GM18951 (cell line): ENCODE results near the gene UTRN.

ENCODE experiments used
- POLR2A ChIP-seq: IDR thresholded peaks from 4 replicates; pipeline ENCODE4 v1.6.1; 2011; ENCODE audit warnings: mild to moderate bottlenecking; ENCODE audit not compliant: insufficient read length, insufficient read depth; ENCODE audit errors: extremely low read depth
- in situ Hi-C: fragments of 300-500 bp; cut with MboI; formaldehyde crosslinking; loops from one replicate; pipeline ENCODE4 v1.12.0; 2022; ENCODE audit warnings: low sequenced_read_pairs, mixed read lengths, inconsistent platforms; ENCODE audit not compliant: unreplicated experiment

Gene UTRN

DNA sequence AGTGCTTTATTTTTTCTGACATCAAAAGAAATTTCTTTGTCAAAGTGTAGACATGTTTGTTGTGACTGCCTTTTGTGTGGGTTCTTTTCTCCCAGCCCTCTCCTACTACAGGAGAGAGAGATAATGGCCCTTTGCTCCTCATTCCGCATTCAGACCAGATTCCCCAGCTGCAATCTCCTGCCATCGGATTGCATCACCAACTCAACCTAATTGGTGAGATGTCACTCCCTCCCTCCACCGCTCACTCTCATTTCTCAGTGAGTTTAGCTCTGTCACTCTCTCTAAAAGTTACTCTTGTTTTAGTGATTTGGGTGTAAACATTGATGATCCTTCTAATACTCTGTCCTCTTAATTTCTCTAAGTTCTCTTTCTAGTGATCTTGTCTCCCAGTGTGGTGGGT, 22.7 kb downstream of the UTRN start:
- TF ChIP-seq POLR2A: no peak
- in situ Hi-C loops: no loop called here

DNA sequence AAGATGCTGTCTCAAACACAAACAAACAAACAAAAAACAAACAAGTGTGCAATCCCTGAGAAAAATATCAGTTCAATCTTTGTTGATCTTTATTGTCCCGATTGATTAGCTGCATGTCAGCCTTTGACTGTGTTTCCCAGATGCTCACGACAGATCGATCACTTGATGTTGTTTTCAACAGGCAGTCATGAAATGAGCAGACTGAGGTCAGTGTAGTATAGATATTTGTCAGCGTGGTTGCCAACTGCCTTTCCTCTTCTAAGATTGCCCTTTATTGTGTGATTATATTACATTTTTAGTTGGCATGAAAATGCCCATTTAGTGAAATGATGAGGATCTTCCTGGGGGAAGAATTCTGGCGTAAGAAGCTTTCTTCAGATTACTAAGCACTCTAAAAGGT, 25.6 kb downstream of the UTRN start:
- TF ChIP-seq POLR2A: no peak
- in situ Hi-C loops: no loop called here

DNA sequence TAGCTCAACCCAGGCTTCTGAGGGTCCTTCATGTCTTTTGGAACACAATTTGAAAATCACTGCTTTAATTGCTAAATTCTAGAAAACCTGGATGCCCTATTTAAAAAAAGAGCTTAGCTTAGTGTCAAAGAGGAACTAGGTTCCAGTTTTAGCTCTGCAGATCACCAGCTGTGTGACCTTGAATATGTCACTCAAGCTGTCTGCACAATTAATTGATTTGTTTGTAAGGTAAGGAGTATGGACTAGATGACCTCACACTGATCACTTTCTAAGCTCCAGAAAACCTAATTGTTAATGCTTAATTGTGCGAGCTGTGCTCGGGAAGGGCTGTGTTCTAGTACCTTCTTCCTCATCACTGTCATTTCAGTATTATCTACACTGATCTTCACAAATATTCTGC, 26.2 kb downstream of the UTRN start:
- in situ Hi-C loops: no loop called here
- TF ChIP-seq POLR2A: no peak

DNA sequence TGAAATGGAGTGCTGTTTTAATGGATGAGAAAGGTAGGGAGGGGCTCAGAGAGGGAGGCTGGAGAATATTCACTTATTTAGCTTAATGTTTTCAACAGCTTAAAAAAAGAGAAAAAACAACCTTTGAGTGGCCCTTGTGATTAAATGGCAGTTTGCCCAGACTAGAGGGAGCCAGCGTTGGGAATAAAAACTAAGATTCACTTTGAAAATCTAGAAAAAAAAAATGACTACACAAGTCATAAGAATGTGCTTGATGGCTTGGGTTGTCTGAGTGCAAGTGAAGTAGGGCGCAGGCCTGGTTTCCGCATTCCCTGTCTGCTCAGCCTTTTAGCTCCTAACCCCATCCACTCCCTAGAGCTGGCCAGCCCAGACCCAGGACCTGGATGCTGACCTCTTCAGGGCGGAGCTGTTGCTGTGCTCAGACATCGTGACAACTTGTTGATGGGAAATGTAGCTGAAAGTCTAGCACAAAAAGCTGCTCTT, 28.9 kb downstream of the UTRN start:
- TF ChIP-seq POLR2A: no peak
- in situ Hi-C loops: no loop called here

DNA sequence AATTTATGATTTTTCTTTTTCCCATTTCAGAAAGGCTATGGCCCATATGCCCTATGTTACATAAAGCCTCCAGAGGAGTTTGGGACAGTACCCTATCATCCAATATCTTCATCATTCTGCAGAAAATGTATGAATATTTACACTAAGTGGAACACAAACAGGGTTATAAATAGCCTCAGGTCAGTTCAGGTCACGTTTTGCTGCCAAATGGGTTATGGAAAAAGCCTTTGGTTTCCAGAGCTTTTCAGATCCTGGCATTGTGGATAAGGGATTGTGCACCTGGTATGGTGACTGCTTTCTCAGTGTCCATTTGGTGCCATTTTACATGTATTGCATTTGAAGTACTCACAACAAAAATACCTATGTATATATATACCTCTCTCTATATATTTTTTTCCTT, 29.4 kb downstream of the UTRN start:
- in situ Hi-C loops: no loop called here
- no peak for TF ChIP-seq POLR2A

DNA sequence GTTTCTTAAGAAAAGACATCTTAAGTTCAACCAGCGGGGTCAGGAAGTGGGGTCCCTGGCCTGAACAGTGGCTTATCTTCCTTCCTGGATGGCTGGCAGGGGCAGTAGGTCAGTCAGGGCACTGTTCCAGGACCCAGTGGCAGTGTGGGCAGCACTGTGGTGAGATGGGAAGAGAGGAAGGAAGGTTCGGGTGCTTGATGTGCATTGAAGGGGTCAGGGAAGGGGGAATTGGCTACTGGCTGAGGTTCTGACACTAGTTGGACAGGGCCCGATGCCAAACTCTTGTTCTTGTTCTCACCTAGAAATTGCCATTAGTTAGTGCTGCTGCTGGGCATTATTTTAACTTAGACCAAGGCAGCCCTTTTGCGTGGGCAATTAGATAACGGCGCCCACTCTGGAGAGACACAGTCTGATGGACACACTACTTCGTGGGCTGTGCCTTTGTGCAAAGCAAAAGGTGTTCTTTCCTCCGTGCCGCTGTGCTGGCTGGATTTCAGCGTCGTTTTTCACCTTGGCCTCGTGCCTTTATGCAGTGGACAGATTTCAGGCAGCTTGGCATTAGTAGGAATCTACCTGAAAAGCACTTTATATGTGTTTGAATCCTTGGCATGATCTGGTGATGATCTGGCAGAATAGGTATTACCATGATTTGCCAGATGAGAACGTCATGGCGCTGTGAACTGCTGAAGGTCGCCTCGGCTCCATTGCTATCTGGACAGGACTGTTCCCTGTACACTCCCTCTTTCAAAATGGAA, 30.3 kb downstream of the UTRN start:
- TF ChIP-seq POLR2A: no peak
- in situ Hi-C loops: no loop called here

DNA sequence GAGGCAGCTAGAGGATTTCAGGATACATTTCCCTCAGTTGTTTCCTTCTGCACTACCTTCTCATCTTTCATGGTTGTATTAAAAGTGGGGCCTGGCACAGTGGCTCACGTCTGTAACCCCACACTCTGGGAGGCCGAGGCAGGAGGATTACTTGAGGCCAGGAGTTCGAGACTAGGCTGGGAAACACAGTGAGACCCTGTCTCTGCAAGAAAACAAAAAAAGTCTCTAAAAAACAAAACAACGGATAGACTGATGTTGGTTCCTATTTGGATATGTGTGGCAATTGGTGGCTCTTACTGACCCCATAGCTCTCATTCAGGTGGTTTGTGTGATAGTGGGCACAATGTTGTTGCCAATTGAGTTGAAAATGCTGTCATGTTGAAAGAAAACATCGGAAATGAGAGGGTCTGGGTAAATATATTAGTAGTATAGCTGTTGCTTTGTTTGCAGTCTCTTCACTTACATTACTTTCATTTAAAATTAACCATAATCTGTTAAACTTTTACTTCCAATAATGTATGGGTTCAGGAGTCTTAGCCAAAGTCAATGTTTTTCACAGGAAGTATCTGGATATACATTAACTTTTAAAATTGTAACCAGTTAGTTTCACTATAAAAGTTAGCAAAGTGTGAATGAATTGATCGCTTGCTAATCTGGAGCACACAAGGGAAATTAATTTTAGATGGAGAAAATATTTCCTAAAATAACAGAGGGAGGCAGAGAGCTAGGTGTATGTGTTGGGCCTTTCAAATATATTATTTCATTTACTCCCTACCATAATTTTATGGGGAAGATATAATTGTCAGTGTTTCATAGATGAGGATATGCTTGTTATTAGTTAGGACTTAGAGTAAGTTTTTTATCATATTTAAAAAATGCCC, 31.1 kb downstream of the UTRN start:
- in situ Hi-C loops: no loop called here
- no peak for TF ChIP-seq POLR2A

DNA sequence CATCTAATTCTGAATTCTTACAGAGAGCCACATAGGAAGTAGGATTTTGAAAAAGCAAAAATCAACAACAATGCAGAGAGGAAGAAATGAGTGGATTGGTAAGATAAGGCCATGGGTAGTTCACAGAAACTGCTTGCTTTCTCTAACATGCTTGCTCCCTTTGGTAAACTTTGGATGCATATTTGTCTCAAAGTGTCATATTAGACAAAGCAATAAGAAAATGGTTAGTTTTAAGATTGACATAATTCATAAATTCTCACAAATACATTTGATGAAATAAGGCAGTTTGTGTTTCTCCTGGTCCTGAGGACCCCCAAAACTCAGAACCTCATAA, 31.7 kb downstream of the UTRN start:
- in situ Hi-C loops: no loop called here
- TF ChIP-seq POLR2A: no peak

DNA sequence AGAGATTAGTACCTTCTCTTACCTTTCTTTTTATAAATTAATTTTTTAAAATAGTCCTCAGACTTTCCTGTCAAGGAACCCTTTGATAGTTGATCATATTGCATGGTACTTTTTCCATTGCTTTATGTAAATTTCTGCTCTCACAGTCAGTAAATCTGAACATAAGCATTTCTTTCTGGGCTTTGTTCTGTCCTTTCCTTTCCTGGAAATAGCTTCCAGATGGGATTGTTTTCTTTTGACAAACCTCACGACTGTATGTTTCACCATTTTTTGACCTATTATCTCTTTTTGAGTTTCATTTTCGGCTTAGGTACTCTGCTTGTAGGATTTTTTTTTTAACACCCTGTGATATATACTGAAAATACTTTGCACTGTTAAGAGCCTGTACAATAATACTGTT, 32.6 kb downstream of the UTRN start:
- in situ Hi-C loops: no loop called here
- no peak for TF ChIP-seq POLR2A

DNA sequence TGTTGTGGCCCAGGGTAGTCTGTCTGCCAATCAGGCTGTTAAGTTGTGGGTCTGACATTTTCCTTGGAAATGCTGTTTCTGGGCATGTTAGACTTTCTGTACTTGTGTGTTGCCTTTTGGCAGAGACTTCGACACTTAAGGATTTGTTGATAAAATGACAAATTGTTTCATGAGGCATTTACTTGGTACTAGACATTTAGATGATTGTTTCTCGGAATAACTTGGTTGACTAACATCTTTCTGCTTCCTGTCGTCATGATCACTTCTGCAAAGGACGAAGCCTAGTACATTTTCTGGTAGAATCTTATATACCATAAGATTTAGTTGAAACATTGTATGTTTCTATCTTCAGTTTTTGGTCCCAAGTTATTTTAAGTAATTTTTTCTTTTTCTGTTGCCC, 34.1 kb downstream of the UTRN start:
- no peak for TF ChIP-seq POLR2A
- in situ Hi-C loops: no loop called here

DNA sequence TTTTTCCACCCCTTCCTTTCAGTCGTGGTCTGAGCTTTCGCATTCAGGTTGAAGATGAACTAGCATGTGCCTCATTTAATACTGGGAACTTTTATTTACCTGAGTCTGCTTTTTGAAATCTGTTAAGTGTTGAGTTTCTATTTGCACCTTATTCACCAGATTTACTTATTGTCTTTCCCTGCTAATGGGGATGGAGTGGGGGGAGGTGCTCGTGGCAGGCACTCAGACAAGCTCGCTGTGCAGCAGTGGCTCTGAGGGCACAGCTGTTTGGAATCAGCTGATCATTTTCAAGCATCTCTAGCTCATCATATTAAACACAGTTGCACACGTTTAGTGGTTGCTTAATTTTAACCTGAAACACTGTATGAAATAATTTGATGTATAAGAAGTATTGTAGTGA, 35.6 kb downstream of the UTRN start:
- in situ Hi-C loops: no loop called here
- no peak for TF ChIP-seq POLR2A

DNA sequence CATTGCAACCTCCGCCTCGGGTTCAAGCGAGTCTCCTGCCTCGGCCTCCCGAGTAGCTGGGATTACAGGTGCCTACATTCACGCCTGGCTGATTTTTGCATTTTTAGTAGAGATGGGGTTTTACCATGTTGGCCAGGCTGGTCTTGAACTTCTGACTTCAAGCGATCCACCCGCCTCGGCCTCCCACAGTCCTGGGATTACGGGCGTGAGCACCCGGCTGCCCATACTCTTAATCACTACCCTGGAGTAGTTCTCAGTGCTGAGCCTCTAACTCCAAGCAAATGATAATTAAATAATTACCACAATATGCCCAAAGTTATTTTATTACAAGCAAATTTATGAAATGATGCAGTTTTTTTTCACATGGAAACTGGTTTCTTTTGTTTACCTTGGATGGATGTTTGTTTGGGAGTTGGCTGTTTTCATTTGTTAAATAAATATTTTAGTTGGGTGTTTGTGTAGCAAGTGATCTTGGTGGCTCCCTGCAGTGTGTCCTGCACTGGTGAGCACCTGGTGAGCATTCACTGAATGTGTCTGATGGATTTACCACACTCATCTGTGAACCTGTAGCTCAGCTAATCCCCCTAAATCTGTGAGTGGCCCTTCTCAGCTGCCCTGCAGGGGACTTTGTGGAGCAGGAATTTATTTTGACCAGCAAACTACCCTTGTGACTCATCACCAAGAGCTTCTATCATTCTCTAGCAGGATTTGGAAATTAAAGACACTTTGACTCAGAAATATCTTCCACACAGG, 36.9 kb downstream of the UTRN start:
- in situ Hi-C loops: no loop called here

DNA sequence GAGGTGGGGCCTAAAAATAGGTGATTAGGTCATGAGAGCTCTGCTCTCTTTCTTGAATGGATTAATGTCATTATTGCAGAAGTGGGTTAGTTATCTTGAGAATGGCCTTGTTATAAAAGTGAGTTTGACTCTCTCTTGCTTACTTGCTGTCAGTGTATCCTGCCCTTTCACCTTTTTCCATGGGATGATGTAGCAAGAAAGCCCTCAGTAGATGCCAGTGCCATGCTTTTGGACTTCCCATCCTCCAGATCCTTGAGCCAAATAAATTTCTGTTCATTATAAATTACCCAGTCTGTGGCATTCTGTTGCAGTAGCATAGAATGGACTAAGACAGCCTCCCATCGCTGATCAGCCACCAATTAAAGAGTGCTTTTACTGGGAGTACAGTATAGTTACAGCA, 40.1 kb downstream of the UTRN start:
- in situ Hi-C loops: no loop called here
- no peak for TF ChIP-seq POLR2A

More for the DNA sequence above, 36.9 kb downstream of the UTRN start:
- TF ChIP-seq POLR2A: no peak
